Testis (tissue), 3 donors: ENCODE measurements around the gene PWWP2B. TPM values are rescaled to one million over a fixed set of nuclear protein-coding genes. Genes with fewer than 3 reads are reported as not detected.

Experiments used
- DNase-seq: peaks from one replicate; pipeline ENCODE4 v3.0.0-alpha.2; 2019
- H3K27ac ChIP-seq, 2 donors: fragments of 200-600 bp; sonication (generic); one replicate each; pipeline ENCODE4 v1.5.1; 2019
- H3K27me3 ChIP-seq: fragments of 200-600 bp; sonication (generic); one replicate; pipeline ENCODE4 v1.5.1; 2019
- H3K36me3 ChIP-seq: fragments of 200-600 bp; sonication (generic); one replicate; pipeline ENCODE4 v1.5.1; 2017; ENCODE audit warnings: low read depth; ENCODE audit errors: missing control alignments
- H3K4me1 ChIP-seq: fragments of 200-600 bp; sonication (generic); one replicate; pipeline ENCODE4 v1.5.1; 2019
- H3K4me3 ChIP-seq, 2 donors: fragments of 200-600 bp; sonication (generic); one replicate each; pipeline ENCODE4 v1.5.1; 2017 to 2019
- H3K9me3 ChIP-seq: fragments of 200-600 bp; sonication (generic); one replicate; pipeline ENCODE4 v1.5.1; 2017
- POLR2A ChIP-seq: fragments of 450-650 bp; IDR thresholded peaks from one replicate; pipeline ENCODE4 v1.6.1; 2017; ENCODE audit warnings: antibody characterized with exemption, mild to moderate bottlenecking, moderate library complexity
- WGBS, 2 donors: methylation state at CpG; one replicate each; pipeline ENCODE4 v1.1.5; 2018; 5-methylcytosine and 5-hydroxymethylcytosine counted together
- intact Hi-C: fragments of 100-400 bp; cut with DNase I; formaldehyde crosslinking; loops from one replicate; pipeline ENCODE4 v1.15.1; 2023; ENCODE audit warnings: low total_unique reads
- polyA plus RNA-seq: library from polyadenylated mRNA; stranded (reverse); fragments of 350-450 nt; fragmentation: Illumina TruSeq; extraction: RNeasy Lipid Tissue Mini Kit (QIAGEN cat#74804); gene quantifications from one replicate; pipeline ENCODE4 v1.2.3, GENCODE V29; 2014; ENCODE audit warnings: low read depth, low replicate concordance; ENCODE audit not compliant: insufficient read depth
- total RNA-seq, 2 donors: library from RNA; depleted of rRNA; stranded (reverse); fragments of >200 nt; gene quantifications; one replicate each; pipeline ENCODE4 v1.2.3, GENCODE V29; 2016
- TF ChIP-seq, protein P1 (sequence below), 3 experiments: fragments of 450-650 bp in 2 of 3; fragments of 200-600 bp in 1 of 3; sonication (generic) in 1 of 3; IDR thresholded peaks; one replicate each; pipeline ENCODE4 v1.5.1; 2016 to 2019; ENCODE audit warnings: antibody characterized with exemption in 3 of 3, mild to moderate bottlenecking in 2 of 3, moderate library complexity in 1 of 3

PWWP2B gene
- total and polyA plus RNA-seq, 3 donors from 2014 or later = 16.0 to 45.1 (median 32.6) TPM

DNA sequence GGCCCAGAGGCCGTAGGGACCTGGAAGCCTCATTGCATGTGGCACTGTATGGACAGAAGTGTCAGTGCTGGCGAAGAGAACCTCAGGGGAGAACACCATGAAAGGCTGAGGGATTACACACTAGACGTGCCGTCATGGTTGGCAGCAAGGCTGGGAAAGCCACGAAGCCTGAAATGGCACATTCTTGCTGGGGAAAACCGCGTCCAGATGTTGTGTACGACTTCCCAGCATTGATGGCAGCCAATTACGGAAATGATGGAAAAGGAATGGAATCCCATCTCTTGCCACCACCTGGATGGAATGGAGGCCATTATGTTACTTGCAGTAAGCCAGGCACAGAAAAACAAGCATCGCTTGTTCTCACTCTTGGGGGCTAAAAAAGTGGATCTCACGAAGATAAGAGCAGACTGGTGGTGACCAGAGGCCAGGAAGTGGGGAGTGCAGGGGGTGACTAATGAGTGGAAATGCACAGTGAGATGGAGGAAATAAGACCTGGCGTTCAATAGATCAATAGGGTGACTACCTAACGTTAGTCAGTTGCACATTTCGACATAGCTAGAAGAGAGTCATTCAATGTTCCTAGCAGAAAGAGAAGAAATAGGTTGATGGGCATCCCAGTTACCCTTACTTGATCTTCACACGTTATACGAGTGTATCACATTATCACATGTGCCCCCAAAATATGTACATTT, 14.6 kb upstream of the PWWP2B start:
- H3K36me3 ChIP-seq = no peaks in the 10 kb centered on the region
- intact Hi-C loops = loop anchor here (10.0 kb wide), 1 partner anchor 252 kb away; no protein-coding TSS in a partner anchor
- H3K27me3 ChIP-seq = no peaks in the 10 kb centered on the region
- no peak for DNase-seq
- no peak overlapping the region for H3K27ac ChIP-seq
- 89 to 96% methylated on average over 16 of the region's 16 CpGs for WGBS, 2 donors
- H3K4me1 ChIP-seq = no peaks in the 10 kb centered on the region
- H3K9me3 ChIP-seq = no peaks in the 10 kb centered on the region
- H3K4me3 ChIP-seq = no peak overlapping the region
- TF ChIP-seq, protein P1, sequence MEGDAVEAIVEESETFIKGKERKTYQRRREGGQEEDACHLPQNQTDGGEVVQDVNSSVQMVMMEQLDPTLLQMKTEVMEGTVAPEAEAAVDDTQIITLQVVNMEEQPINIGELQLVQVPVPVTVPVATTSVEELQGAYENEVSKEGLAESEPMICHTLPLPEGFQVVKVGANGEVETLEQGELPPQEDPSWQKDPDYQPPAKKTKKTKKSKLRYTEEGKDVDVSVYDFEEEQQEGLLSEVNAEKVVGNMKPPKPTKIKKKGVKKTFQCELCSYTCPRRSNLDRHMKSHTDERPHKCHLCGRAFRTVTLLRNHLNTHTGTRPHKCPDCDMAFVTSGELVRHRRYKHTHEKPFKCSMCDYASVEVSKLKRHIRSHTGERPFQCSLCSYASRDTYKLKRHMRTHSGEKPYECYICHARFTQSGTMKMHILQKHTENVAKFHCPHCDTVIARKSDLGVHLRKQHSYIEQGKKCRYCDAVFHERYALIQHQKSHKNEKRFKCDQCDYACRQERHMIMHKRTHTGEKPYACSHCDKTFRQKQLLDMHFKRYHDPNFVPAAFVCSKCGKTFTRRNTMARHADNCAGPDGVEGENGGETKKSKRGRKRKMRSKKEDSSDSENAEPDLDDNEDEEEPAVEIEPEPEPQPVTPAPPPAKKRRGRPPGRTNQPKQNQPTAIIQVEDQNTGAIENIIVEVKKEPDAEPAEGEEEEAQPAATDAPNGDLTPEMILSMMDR (IDR thresholded peaks at IDR 0.05) = no peak
- TF ChIP-seq POLR2A = no peak

DNA sequence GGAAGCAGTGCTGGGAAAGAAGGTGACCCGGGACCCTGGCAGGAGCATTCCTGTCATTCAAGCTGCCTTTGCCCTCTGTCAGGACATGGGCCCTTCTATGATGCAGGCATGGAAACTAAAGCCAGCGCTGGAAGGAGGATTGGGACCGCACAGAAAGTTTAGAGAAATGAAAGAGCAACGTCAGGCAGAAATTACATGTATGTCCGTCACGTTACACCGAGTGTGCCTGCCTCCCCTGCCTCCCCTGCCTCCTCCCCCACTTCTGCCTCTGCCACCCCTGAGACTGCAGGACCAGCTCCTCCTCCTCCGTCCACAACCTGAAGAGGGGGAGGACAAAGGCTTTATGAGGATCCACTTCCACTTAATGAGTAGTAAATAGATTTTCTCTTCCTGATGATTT, 13.9 kb upstream of the PWWP2B start:
- DNase-seq = peak; percentile 20
- TF ChIP-seq, protein P1 (IDR thresholded peaks at IDR 0.05) = no peak
- no peak for TF ChIP-seq POLR2A
- Histone ChIP-seq H3K4me1 (no peaks in the 10 kb centered on the region), H3K27ac (no peak overlapping the region), H3K36me3 (no peaks in the 10 kb centered on the region), H3K4me3 (no peak overlapping the region), H3K27me3 (no peaks in the 10 kb centered on the region), H3K9me3 (no peaks in the 10 kb centered on the region)
- intact Hi-C loops = loop anchor here (10.0 kb wide), 1 partner anchor 252 kb away; no protein-coding TSS in a partner anchor
- 63 to 73% methylated on average over 8 of the region's 8 CpGs for WGBS, 2 donors

DNA sequence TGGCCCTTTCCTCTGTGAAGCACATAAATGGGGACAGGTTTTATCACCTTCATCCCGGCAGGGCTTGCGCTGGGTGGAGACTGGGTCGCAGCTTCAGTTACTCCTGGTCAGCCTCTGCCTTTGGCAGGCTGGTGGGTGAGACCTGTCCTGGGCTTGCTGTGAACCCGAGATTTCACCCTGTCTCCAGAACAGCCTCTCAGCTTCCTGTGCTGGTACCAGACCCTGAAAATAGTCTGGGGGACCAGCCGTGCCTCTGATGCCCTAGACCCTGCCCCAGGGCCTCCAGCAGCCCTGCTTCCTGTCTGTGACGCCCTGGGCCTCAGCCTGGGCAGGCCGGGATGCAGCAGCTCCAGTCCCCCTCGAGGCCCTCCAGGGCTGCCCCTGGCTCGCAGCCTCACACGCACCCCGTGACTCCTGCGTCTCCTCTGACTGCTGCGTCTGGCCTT, 13.2 kb upstream of the PWWP2B start:
- intact Hi-C loops = loop anchor here (10.0 kb wide), 1 partner anchor 251 kb away; no protein-coding TSS in a partner anchor
- TF ChIP-seq POLR2A = no peak
- TF ChIP-seq, protein P1 (IDR thresholded peaks at IDR 0.05) = no peak
- no peaks in the 10 kb centered on the region for H3K9me3 ChIP-seq
- no peak for DNase-seq
- no peaks in the 10 kb centered on the region for H3K27me3 ChIP-seq
- 68 to 76% methylated on average over 8 to 13 of the region's 13 CpGs for WGBS, 2 donors
- no peak overlapping the region for H3K4me3 ChIP-seq
- H3K27ac ChIP-seq = no peak overlapping the region
- H3K4me1 ChIP-seq = peaks cover under 1% of the 10 kb centered on the region
- H3K36me3 ChIP-seq = no peaks in the 10 kb centered on the region

DNA sequence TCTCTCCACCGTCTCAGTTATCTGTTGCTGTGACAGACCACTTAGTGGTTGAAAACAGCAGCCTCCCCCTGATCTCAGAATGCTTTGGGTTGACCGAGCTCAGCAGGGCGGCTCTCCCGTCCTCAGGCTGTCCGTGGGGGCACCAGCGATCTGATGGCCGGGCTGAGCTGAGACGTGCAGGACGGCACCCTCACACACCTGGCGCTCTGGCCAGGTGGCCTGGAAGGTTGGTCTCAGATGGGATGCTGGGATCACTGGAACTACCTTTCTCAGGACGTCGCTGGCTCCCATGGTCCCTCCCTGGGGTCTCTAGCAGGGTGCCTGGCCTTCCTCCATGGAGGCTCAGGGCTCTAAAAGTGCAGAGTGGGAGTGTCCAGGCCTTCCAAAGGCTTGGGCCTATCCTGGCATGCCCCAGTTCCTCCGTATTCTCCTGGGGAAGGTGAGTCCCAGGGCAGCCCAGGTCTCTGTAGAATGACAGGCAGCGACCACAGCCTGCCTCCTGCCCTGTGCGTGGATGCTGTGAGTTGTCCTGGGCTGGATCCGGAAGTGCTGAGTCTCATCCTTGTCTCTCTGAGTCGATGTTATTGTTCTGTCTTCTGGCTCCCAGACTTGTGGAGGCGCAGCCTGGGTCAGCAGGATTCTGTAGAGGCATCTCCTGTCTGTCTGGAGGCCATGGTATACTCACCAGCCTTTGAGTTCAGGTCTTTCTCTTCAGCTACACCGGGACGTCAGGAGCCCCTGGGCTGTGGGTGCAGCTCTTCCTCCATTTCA, 12.2 kb upstream of the PWWP2B start:
- no peak for DNase-seq
- Histone ChIP-seq H3K27ac (no peak overlapping the region), H3K4me3 (no peak overlapping the region), H3K36me3 (no peaks in the 10 kb centered on the region), H3K9me3 (no peaks in the 10 kb centered on the region), H3K4me1 (peaks cover 10% of the 10 kb centered on the region), H3K27me3 (no peaks in the 10 kb centered on the region)
- WGBS, 2 donors = 89 to 93% methylated on average over 13 to 20 of the region's 20 CpGs
- TF ChIP-seq POLR2A = no peak
- TF ChIP-seq, protein P1 (IDR thresholded peaks at IDR 0.05) = no peak
- intact Hi-C loops = loop anchor here (5.0 to 10.0 kb wide), 2 partner anchors 67 to 250 kb away; no protein-coding TSS in a partner anchor
